AG09309 (cell line): ENCODE data around the gene HLCS.
"Not testable (repeated sequence)": the region's sequence is repeated elsewhere in the genome, so short reads cannot be mapped to it uniquely, and the experiment has no call there.

Source experiments
- DNase-seq: peaks from one replicate; pipeline ENCODE4 v3.0.0-alpha.2; 2010; ENCODE audit warnings: low read depth
- H3K4me3 ChIP-seq: 2 replicates; pipeline ENCODE4 v1.5.1; 2011; ENCODE audit warnings: mild to moderate bottlenecking, low read depth, low read length, moderate library complexity; ENCODE audit not compliant: control insufficient read depth
- CTCF ChIP-seq: IDR thresholded peaks from 2 replicates; pipeline ENCODE4 v1.5.1; 2011; ENCODE audit warnings: mild to moderate bottlenecking, low read depth, low read length, inconsistent platforms; ENCODE audit not compliant: insufficient read depth, control insufficient read depth; ENCODE audit errors: missing control alignments

Gene HLCS

GRCh38 chr21:37001441-37001840, 35.0 kb upstream of the HLCS start:
- DNase-seq, result no peak
- no peak overlapping the region for H3K4me3 ChIP-seq
- no peak for TF ChIP-seq CTCF

GRCh38 chr21:37000381-37000780, 33.9 kb upstream of the HLCS start:
- no peak for TF ChIP-seq CTCF

GRCh38 chr21:36999131-36999898, 32.8 kb upstream of the HLCS start:
- no peak for TF ChIP-seq CTCF
- no peak for DNase-seq
- no peak overlapping the region for H3K4me3 ChIP-seq

More at GRCh38 chr21:37000381-37000780, 33.9 kb upstream of the HLCS start:
- H3K4me3 ChIP-seq, result no peak overlapping the region
- no peak for DNase-seq

- DNase-seq, H3K4me3 ChIP-seq: not testable (repeated sequence)
Observed at GRCh38 chr21:36995285-36995684, 28.8 kb upstream of the HLCS start.

- TF ChIP-seq CTCF, result no peak
- no peak overlapping the region for H3K4me3 ChIP-seq
- DNase-seq, result no peak
Observed at GRCh38 chr21:36994501-36995158, 28.2 kb upstream of the HLCS start.

GRCh38 chr21:36992671-36993070, 26.2 kb upstream of the HLCS start:
- DNase-seq, result no peak
- no peak for TF ChIP-seq CTCF
- no peak overlapping the region for H3K4me3 ChIP-seq

- DNase-seq, result no peak
- peak overlapping the region; percentile 42 for H3K4me3 ChIP-seq
- TF ChIP-seq CTCF, result no peak
Observed at GRCh38 chr21:36990508-36991205, 24.2 kb upstream of the HLCS start.
